GM12891 (cell line): ENCODE data around the gene SH2D4B.

Source experiments
- DNase-seq: peaks from one replicate; pipeline ENCODE4 v3.0.0; 2011; ENCODE audit warnings: low spot score; ENCODE audit not compliant: insufficient read length
- FAIRE-seq: peaks from 2 replicates; lab custom pipeline; 2011; peaks lifted over from hg19 to GRCh38; lab: Jason Lieb, UNC
- PAX5 ChIP-seq: IDR thresholded peaks from 2 replicates; pipeline ENCODE4 v1.6.1; 2011; ENCODE audit warnings: low read length, moderate library complexity, mild to moderate bottlenecking; ENCODE audit not compliant: insufficient read depth, severe bottlenecking
- POLR2A ChIP-seq: IDR thresholded peaks from 2 replicates; pipeline ENCODE4 v1.6.1; 2011; ENCODE audit warnings: low read depth, low read length, control low read depth
- POLR2AphosphoS5 ChIP-seq: IDR thresholded peaks from 2 replicates; pipeline ENCODE4 v1.6.1; 2011; ENCODE audit warnings: low read depth, low read length, control low read depth
- POU2F2 ChIP-seq: IDR thresholded peaks from 2 replicates; pipeline ENCODE4 v1.6.1; 2011; ENCODE audit warnings: low read depth, mild to moderate bottlenecking, control low read depth, low read length, moderate library complexity
- SPI1 ChIP-seq: IDR thresholded peaks from 2 replicates; pipeline ENCODE4 v1.6.1; 2011; ENCODE audit warnings: low read depth, low read length, control low read depth
- TAF1 ChIP-seq: IDR thresholded peaks from 2 replicates; pipeline ENCODE4 v1.6.1; 2011; ENCODE audit warnings: low read depth, low read length, control low read depth

SH2D4B gene

DNA sequence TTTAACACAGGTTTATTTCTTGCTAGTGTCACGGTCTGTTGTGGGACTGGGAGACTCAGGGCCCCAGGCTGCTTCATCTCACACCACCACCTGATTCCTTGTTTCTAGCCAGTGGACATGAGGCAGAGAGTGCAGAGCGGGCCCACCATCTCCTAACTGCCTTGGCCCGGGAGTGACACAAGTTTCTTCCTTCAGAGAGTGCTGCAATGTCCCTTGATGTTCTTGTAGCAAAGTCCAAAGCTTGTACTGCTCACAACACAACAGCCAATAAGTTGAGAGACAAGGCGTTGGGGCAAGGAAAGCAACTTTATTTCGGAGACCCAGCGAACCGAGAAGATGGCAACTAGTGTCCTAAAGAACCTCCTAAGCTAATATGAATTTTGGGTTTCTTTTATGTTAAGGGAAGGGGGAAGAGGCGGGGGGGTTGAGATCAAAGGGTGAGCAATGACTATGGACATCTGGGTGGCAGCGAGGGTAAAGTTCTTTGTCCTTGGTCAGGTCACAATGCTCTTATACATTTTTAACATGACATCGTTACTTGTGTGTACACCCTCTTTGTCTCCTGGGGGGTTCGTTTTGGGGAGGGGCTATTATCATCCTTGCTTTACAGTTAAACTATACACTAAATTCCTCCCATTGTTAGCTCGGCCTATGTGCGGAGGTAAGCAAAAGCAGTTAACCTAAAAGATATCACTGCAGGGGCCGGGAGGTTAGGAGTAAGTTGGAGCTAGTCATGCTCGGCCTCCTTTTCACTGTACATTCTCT lies 31.6 kb downstream of the SH2D4B start:
- FAIRE-seq (no peak), DNase-seq (no peak)
- TF ChIP-seq POLR2A, result no peak
- no peak for TF ChIP-seq PAX5
- TF ChIP-seq POLR2AphosphoS5, result no peak
- no peak for TF ChIP-seq POU2F2
- TF ChIP-seq TAF1, result no peak
- no peak for TF ChIP-seq SPI1

GRCh38 chr10:80571352-80571751 lies 33.6 kb downstream of the SH2D4B start:
- TF ChIP-seq POLR2AphosphoS5 (no peak), POU2F2 (no peak), SPI1 (no peak), PAX5 (no peak), POLR2A (no peak), TAF1 (no peak)
- no peak for DNase-seq
- no peak for FAIRE-seq

DNA sequence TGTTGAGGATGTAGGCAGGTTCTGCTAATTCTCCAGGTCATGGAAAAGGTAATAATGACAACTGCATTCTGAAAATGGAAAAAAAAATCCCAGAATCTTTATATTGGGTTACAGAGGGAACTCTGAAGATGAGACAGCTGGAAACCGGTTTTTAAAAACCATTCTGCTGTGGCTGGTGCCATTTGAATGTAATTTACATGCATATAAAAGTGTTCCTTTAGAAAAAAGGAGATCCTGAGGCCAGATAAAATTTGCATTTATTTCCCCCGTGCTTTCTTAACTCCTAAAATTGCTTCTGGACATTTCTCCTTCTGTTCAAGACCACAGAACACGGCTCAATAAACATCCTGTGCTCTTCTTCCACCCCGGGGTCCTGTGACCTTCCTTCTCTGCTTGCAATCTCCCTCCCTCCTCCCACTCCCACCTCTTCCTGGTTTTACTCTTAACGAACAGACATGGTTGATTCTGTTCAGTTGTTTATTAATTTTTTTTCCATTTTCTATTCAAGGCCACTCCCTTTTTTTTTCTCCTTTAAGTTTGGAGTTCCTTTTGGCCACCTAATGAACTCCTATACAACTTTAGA lies 41.6 kb downstream of the SH2D4B start:
- DNase-seq (no peak), FAIRE-seq (no peak)
- TF ChIP-seq TAF1, result no peak

- TF ChIP-seq TAF1, result no peak
- TF ChIP-seq POU2F2, result no peak
- TF ChIP-seq SPI1, result no peak
- TF ChIP-seq POLR2A, result no peak
- TF ChIP-seq PAX5, result no peak
- no peak for TF ChIP-seq POLR2AphosphoS5
- FAIRE-seq (no peak), DNase-seq (no peak)
Observed at GRCh38 chr10:80579849-80580637, 42.3 kb downstream of the SH2D4B start.

DNA sequence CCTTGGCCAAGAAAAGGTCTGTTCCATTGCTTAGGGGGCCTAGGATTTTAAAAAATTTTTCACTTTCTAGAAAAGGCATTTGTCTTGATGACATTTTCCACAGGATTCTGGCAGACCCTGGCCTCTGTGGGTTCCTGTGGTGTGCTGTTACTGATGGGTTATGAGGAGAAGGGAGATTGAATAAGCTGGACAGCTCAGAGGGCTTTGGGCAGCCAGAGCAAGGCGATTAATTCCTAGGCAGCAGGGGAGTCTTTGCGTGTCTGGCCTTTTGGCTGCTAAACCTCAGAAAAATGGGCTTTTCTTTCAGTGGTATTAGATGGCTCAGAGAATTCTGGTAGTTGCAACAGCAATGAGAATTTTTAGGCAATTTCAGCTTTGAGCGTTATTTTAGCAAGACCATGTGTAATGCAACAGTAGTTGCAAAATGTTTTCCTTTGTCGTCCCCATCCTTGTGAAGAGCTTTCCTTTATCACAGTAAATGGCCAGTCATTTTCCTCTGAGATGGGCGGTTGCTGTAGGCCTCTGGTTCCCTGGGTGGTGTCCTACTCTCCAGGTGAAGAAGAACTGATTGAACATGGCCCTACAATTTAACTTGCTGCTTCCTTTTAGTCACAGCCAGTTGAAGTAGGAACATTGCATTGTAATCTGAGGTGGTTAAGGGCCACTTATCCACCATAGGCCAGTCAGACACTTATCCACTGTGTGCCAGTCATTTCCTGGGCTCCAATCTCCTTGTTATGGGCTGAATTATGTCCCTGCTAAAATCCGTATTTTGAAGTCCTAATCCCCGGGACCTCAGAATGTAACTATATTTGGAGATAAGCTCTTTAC lies 43.2 kb downstream of the SH2D4B start:
- no peak for DNase-seq
- no peak for TF ChIP-seq TAF1
- TF ChIP-seq POLR2AphosphoS5, result no peak
- FAIRE-seq, result no peak

GRCh38 chr10:80581469-80581835 lies 43.8 kb downstream of the SH2D4B start:
- TF ChIP-seq SPI1, result no peak
- no peak for TF ChIP-seq POU2F2
- TF ChIP-seq TAF1, result no peak
- no peak for TF ChIP-seq PAX5
- no peak for TF ChIP-seq POLR2A
- no peak for TF ChIP-seq POLR2AphosphoS5

GRCh38 chr10:80582286-80582960 lies 44.7 kb downstream of the SH2D4B start:
- no peak for DNase-seq
- no peak for FAIRE-seq
- TF ChIP-seq POLR2AphosphoS5, result no peak
- no peak for TF ChIP-seq TAF1
- no peak for TF ChIP-seq PAX5

More at GRCh38 chr10:80581469-80581835, 43.8 kb downstream of the SH2D4B start:
- DNase-seq, result no peak
- no peak for FAIRE-seq

DNA sequence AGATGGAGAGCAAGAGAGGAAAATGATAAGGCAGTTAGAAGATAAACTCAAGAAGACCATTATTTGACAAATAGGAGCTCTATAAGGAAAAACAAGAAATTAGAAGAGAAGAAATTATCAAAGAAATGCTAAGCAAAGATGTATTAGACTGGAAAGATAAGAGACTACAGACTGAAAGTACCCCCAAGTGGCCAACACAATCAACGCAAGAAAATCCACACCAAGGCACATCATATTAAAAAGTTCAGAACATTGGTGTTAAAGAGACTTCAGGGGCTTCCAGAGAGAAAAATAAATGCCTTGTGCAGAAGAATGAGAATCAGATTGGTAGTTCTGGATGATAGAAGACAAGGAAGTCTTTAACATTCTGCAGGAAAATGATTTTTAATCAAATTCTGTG lies 46.0 kb downstream of the SH2D4B start:
- DNase-seq (no peak), FAIRE-seq (no peak)
- TF ChIP-seq TAF1 (no peak), POLR2A (no peak), PAX5 (no peak), SPI1 (no peak), POLR2AphosphoS5 (no peak)

DNA sequence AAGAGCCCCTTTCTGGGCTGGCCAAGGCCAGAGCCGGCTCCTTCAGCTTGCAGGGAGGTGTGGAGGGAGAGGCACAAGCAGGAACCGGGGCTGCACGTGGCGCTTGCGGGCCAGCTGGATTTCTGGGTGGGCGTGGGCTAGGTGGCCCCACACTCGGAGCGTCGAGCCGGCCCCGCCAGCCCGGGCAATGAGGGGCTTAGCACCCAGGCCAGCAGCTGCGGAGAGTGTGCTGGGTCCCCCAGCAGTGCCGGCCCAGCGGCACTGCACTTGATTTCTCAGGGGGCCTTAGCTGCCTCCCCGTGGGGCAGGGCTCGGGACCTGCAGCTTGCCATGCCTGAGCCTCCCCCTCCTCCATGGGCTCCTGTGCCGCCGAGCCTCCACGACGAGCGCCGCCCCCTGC lies 48.1 kb downstream of the SH2D4B start:
- DNase-seq (no peak), FAIRE-seq (no peak)
- TF ChIP-seq POLR2A, result no peak
- no peak for TF ChIP-seq PAX5
- no peak for TF ChIP-seq SPI1
- TF ChIP-seq POLR2AphosphoS5, result no peak
- no peak for TF ChIP-seq POU2F2
- no peak for TF ChIP-seq TAF1
